Measurements from ENCODE around the gene KRT72.

- TF ChIP-seq, protein P1, sequence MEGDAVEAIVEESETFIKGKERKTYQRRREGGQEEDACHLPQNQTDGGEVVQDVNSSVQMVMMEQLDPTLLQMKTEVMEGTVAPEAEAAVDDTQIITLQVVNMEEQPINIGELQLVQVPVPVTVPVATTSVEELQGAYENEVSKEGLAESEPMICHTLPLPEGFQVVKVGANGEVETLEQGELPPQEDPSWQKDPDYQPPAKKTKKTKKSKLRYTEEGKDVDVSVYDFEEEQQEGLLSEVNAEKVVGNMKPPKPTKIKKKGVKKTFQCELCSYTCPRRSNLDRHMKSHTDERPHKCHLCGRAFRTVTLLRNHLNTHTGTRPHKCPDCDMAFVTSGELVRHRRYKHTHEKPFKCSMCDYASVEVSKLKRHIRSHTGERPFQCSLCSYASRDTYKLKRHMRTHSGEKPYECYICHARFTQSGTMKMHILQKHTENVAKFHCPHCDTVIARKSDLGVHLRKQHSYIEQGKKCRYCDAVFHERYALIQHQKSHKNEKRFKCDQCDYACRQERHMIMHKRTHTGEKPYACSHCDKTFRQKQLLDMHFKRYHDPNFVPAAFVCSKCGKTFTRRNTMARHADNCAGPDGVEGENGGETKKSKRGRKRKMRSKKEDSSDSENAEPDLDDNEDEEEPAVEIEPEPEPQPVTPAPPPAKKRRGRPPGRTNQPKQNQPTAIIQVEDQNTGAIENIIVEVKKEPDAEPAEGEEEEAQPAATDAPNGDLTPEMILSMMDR (IDR thresholded peaks at IDR 0.05 in 4 of 5, conservative IDR thresholded peaks at IDR 0.05 in 1 of 5) = no peak
- TF ChIP-seq POLR2A (IDR thresholded peaks at IDR 0.05) = no peak
Observed at GRCh38 chr12:52580496-52580895, 20.8 kb downstream of the KRT72 start.
